ENCODE results near the gene C16orf86. TPM values are rescaled to one million over a fixed set of nuclear protein-coding genes. Genes with fewer than 3 reads are reported as not detected.

Gene C16orf86
- total and polyA plus RNA-seq, 2 donors (not counting 1 experiment from before 2014, with no cell fraction given): 0.73 to 9.2 TPM

DNA sequence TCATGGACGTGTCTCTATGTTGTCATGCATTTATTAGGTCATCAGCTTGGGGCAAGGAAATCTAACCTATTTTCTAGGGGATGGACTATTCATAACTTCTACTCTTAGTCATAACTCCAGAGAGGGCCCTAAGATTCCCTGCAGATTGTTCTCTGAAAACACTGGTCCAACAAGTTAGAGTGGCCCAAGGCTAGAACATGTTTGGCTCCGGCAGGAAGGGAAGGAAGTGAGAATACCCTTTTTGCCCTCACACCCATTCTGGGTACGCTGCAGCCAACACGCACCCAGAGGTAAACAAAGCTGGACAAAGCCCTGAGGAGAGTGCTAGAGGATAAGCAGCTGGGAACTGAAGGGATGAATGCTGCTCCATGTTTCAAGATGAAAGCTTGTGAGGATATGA, 9.9 kb downstream of the C16orf86 start:
- no peaks in the 10 kb centered on the region for H3K9me3 ChIP-seq (ENCODE audit: control insufficient read depth, insufficient read depth, low read depth, low read length)
- no peak overlapping the region for H3K4me3 ChIP-seq (replicated peaks in 1 of 4; ENCODE audit: control extremely low read depth in 1 of 4, insufficient read depth in 1 of 4, low read depth in 3 of 4, low read length in 4 of 4)
- H3K9ac ChIP-seq (ENCODE audit: insufficient read depth, low read length): no peak overlapping the region
- H3K27ac ChIP-seq (ENCODE audit: insufficient read depth, low read length): no peak overlapping the region
- no peak for TF ChIP-seq EZH2 (IDR thresholded peaks at IDR 0.05; ENCODE audit: low read length, missing control alignments)
- TF ChIP-seq, protein P1, sequence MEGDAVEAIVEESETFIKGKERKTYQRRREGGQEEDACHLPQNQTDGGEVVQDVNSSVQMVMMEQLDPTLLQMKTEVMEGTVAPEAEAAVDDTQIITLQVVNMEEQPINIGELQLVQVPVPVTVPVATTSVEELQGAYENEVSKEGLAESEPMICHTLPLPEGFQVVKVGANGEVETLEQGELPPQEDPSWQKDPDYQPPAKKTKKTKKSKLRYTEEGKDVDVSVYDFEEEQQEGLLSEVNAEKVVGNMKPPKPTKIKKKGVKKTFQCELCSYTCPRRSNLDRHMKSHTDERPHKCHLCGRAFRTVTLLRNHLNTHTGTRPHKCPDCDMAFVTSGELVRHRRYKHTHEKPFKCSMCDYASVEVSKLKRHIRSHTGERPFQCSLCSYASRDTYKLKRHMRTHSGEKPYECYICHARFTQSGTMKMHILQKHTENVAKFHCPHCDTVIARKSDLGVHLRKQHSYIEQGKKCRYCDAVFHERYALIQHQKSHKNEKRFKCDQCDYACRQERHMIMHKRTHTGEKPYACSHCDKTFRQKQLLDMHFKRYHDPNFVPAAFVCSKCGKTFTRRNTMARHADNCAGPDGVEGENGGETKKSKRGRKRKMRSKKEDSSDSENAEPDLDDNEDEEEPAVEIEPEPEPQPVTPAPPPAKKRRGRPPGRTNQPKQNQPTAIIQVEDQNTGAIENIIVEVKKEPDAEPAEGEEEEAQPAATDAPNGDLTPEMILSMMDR (conservative IDR thresholded peaks at IDR 0.05 in 1 of 2, IDR thresholded peaks at IDR 0.05 in 1 of 2; ENCODE audit: low read depth in 1 of 2, low read length in 2 of 2): no peak
- no peak for DNase-seq (ENCODE audit: low read depth in 2 of 2)
- H2AFZ ChIP-seq (ENCODE audit: low read length): no peak overlapping the region
- H3K4me2 ChIP-seq (ENCODE audit: extremely low read depth, insufficient read depth, low read length): no peak overlapping the region
- H3K79me2 ChIP-seq (ENCODE audit: control insufficient read depth, insufficient read depth, low read length): no peaks in the 10 kb centered on the region
- no peaks in the 10 kb centered on the region for H3K27me3 ChIP-seq (ENCODE audit: control insufficient read depth, insufficient read depth, low read length)
- H3K4me1 ChIP-seq (ENCODE audit: control insufficient read depth, extremely low read depth, insufficient read depth, low read length): peaks cover 4% of the 10 kb centered on the region
- H3K36me3 ChIP-seq (ENCODE audit: control insufficient read depth, insufficient read depth, low read length): peaks cover 2% of the 10 kb centered on the region
- H4K20me1 ChIP-seq (ENCODE audit: control insufficient read depth, extremely low read depth, insufficient read depth, low read length): no peaks in the 10 kb centered on the region

DNA sequence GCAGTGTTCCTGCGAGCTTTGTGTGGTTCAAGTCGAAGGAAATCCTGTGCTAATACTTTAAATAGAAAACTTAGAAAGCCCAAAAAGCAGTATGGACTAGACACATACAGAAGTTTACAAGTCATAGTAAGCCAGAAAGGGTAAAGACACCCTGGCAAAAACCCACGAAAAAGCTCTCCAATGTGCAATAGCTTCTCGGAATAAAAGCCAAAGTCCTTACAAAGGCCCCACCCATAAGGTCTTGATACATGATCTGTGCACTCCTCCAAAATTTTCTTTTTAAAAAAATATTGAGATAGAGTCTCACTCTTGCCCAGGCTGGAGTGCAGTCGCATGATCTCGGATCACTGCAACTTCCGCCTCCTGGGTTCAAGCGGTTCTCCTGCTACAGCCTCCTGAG, 10.3 kb downstream of the C16orf86 start:
- TF ChIP-seq EZH2 (IDR thresholded peaks at IDR 0.05; ENCODE audit: low read length, missing control alignments): no peak
- TF ChIP-seq, protein P1 (conservative IDR thresholded peaks at IDR 0.05 in 1 of 2, IDR thresholded peaks at IDR 0.05 in 1 of 2; ENCODE audit: low read depth in 1 of 2, low read length in 2 of 2): no peak
- Histone ChIP-seq H3K4me1 (ENCODE audit: control insufficient read depth, extremely low read depth, insufficient read depth, low read length) (peaks cover 4% of the 10 kb centered on the region), H3K4me2 (ENCODE audit: extremely low read depth, insufficient read depth, low read length) (no peak overlapping the region), H3K27ac (ENCODE audit: insufficient read depth, low read length) (no peak overlapping the region), H3K36me3 (ENCODE audit: control insufficient read depth, insufficient read depth, low read length) (peaks cover 2% of the 10 kb centered on the region), H4K20me1 (ENCODE audit: control insufficient read depth, extremely low read depth, insufficient read depth, low read length) (no peaks in the 10 kb centered on the region), H3K9ac (ENCODE audit: insufficient read depth, low read length) (no peak overlapping the region), H3K79me2 (ENCODE audit: control insufficient read depth, insufficient read depth, low read length) (no peaks in the 10 kb centered on the region), H3K9me3 (ENCODE audit: control insufficient read depth, insufficient read depth, low read depth, low read length) (no peaks in the 10 kb centered on the region), H3K4me3 (replicated peaks in 1 of 4; ENCODE audit: control extremely low read depth in 1 of 4, insufficient read depth in 1 of 4, low read depth in 3 of 4, low read length in 4 of 4) (no peak overlapping the region), H3K27me3 (ENCODE audit: control insufficient read depth, insufficient read depth, low read length) (no peaks in the 10 kb centered on the region), H2AFZ (ENCODE audit: low read length) (no peak overlapping the region)
- no peak for DNase-seq (ENCODE audit: low read depth in 2 of 2)

DNA sequence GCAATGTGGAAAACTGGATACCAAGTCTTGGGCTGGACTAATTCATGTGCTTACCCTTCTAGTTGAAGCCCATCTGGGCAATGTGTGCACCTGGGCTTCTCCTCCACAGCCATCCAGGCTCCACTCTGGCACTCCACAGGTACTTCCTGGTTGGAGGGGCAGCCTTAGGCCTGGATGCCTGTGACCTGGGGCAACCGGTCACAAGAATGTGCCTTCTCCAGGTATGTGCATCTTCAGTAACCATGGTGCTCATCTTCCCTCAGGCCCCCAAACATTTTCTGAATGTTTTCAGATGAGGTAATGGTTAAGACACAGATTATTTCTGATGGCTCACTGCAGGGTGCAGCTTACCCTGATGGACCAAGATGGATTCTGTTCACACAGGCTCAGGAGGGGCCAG, 11.1 kb downstream of the C16orf86 start:
- Histone ChIP-seq H2AFZ (ENCODE audit: low read length) (no peak overlapping the region), H3K4me1 (ENCODE audit: control insufficient read depth, extremely low read depth, insufficient read depth, low read length) (peaks cover 4% of the 10 kb centered on the region), H3K79me2 (ENCODE audit: control insufficient read depth, insufficient read depth, low read length) (no peaks in the 10 kb centered on the region), H3K4me2 (ENCODE audit: extremely low read depth, insufficient read depth, low read length) (no peak overlapping the region), H3K4me3 (replicated peaks in 1 of 4; ENCODE audit: control extremely low read depth in 1 of 4, insufficient read depth in 1 of 4, low read depth in 3 of 4, low read length in 4 of 4) (no peak overlapping the region), H3K27me3 (ENCODE audit: control insufficient read depth, insufficient read depth, low read length) (no peaks in the 10 kb centered on the region), H3K27ac (ENCODE audit: insufficient read depth, low read length) (no peak overlapping the region), H3K9ac (ENCODE audit: insufficient read depth, low read length) (no peak overlapping the region), H4K20me1 (ENCODE audit: control insufficient read depth, extremely low read depth, insufficient read depth, low read length) (no peaks in the 10 kb centered on the region), H3K9me3 (ENCODE audit: control insufficient read depth, insufficient read depth, low read depth, low read length) (no peaks in the 10 kb centered on the region), H3K36me3 (ENCODE audit: control insufficient read depth, insufficient read depth, low read length) (peaks cover 2% of the 10 kb centered on the region)
- no peak for TF ChIP-seq EZH2 (IDR thresholded peaks at IDR 0.05; ENCODE audit: low read length, missing control alignments)
- TF ChIP-seq, protein P1 (conservative IDR thresholded peaks at IDR 0.05 in 1 of 2, IDR thresholded peaks at IDR 0.05 in 1 of 2; ENCODE audit: low read depth in 1 of 2, low read length in 2 of 2): no peak
- no peak for DNase-seq (ENCODE audit: low read depth in 2 of 2)

All from fibroblast of lung (primary cell).